Esophagus squamous epithelium (tissue), 4 donors: ENCODE measurements around the gene RGS6.

Experiments used
- CTCF ChIP-seq, 6 experiments: fragments of 450-650 bp in 4 of 6; fragments of 200-600 bp in 2 of 6; sonication (generic) in 2 of 6; IDR thresholded peaks; one replicate each; pipeline ENCODE4 v1.5.1; 2016 to 2019; ENCODE audit warnings: antibody characterized with exemption in 6 of 6, mild to moderate bottlenecking in 4 of 6, moderate library complexity in 4 of 6
- POLR2A ChIP-seq, 4 donors: fragments of 450-650 bp; IDR thresholded peaks; one replicate each; pipeline ENCODE4 v1.6.1; 2017; ENCODE audit warnings: antibody characterized with exemption in 4 of 4, mild to moderate bottlenecking in 4 of 4, moderate library complexity in 3 of 4

GRCh38 chr14:72444701-72445100, 512.5 kb downstream of the RGS6 start:
- TF ChIP-seq CTCF (IDR thresholded peaks at IDR 0.05) (no peak), POLR2A (IDR thresholded peaks at IDR 0.05) (no peak)
